H4 (cell line): ENCODE measurements around the gene MTREX. TPM values are rescaled to one million over a fixed set of nuclear protein-coding genes. Genes with fewer than 3 reads are reported as not detected.

ENCODE experiments used
- DNase-seq: peaks from one replicate; pipeline ENCODE4 v3.0.0-alpha.2; 2015; ENCODE audit warnings: low spot score
- total RNA-seq: library from RNA; depleted of rRNA; stranded (reverse); fragments of >200 nt; shearing (Covaris generic); gene quantifications from 2 replicates; pipeline ENCODE4 v1.2.3, GENCODE V29; 2014

MTREX gene
- total RNA-seq, 1 experiment from 2014 or later, result 95.0 TPM

DNA sequence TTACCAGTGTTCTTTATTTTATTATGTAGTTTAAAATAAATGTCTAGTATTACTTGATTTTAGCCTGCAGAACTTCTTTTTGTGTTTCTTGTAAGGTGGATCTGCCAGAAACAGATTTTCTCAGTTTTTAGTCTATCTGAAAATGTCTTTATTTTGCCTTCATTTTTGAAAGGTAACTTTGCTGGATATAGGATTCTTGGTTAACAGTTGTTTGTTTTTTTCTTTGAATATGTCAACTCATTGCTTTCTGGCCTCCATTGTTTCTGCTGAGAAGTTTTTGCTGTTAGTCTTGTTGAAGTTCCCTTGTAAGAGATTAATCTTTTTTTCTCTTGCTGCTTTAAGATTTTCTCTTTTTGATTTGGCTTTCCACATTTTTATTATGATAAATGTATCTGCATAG, 75.5 kb downstream of the MTREX start:
- DNase-seq, result no peak

DNA sequence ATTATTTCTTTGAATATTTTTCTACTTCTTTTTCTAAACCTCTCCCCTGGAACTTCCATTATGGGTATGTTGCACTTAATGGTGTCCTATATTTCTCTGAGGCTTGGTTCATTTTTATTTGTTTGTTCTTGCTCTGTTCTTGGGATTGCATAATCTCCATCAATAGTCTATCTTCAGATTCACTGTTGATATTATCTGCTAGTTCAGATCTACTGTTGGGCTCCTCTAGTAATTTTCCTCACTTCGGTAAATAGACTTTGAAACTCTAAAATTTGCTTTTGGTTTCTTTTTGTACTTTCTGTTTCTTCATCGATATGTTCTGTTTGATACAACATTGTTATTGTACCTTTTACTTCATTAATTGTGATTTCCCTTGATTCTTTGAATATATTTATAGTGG, 76.3 kb downstream of the MTREX start:
- DNase-seq, result no peak

DNA sequence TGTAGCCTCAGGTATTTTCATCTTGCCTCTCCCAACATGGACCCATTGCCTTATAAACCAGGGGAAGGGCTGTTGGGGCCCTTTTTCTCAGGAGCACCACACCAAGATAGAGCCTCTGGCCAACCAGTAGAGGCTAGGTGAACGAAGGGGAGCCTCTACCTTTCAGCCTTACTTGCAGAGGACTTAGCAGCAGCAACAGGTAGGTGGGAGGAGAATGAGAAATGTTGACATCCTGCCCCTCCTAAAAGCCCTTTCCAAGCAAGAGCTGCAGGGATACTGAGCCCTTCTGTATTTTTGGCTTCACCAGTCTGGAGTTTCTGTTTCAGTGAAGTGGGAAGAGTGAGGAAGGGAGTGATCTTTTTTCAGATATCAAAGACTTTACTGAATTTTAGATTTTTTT, 77.4 kb downstream of the MTREX start:
- no peak for DNase-seq

DNA sequence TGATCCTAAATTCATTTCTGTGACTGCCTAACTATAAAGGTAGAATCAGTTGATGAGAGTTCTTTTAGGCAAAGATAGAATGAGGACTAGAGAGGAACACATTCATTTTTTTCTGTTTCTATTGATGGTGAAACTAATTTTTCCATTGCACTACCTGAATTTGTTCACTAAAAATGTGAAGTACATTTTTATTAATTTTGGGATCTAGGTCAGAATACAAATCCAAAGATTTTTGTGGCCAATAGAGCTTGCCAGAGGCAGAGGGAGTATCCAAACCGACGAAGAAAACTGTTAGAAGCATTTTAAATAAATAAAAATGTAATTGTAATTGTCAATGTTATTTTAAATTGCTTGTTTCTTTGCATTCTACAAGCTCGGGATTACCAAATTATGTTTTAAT, 78.1 kb downstream of the MTREX start:
- no peak for DNase-seq

DNA sequence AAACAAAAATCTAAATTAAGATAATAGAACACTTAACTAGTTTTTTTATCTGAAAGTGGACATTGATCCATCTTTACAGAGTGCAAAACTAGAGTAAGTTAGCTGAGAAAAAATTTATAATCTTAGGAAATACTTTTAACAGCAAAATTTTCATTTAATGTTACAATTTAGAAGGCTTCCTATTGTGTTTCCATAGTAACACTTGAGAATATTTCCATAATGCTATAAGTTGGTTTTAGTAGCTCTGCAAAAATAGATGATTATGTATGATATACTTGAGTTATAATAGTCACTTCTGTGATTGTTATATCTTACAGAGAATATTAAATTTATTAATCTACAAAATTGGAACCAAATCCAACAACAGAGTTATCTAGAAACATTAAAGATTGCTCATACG, 78.6 kb downstream of the MTREX start:
- DNase-seq, result no peak

DNA sequence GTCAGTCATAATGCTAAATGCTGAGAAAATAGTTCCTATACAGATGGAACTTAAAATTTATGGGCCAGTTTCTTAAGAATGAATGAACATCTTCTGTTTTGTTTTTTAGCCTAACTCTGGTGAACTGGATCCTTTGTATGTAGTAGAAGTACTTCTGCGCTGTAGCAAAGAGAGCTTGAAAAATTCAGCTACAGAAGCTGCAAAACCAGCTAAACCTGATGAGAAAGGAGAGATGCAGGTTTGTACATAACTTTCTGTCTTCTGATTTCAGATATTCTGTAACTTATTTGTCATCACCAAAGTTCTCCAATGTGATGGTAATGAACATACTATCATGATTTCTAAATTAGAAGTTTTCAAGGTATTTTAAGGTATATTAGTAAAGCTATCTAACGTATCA, 80.1 kb downstream of the MTREX start:
- DNase-seq, result no peak

GRCh38 chr5:55391707-55392106, 83.9 kb downstream of the MTREX start:
- no peak for DNase-seq

DNA sequence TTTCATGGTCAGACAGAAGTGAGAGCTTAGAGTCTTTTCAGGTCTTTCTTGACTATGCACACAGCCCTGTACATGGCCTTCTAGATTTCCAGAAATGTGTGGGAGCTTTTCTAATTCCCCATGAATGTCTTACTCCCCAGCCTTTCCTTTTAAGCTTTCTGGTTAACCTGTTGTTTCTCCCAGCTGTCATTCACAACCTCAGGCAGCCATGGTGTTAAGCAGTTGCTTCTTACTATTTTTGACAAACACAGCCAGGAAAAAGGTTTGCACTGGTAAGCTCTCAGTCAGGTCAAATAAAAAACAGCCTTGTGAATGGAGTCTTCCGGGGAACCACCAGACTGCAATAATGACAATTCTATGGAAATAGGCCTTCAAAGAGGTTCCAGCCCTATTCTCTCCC, 84.9 kb downstream of the MTREX start:
- no peak for DNase-seq

GRCh38 chr5:55393501-55394175, 85.8 kb downstream of the MTREX start:
- DNase-seq, result no peak

- DNase-seq, result no peak
Observed at GRCh38 chr5:55402199-55402598, 94.4 kb downstream of the MTREX start.

GRCh38 chr5:55406292-55406691, 98.5 kb downstream of the MTREX start:
- DNase-seq, result no peak

DNA sequence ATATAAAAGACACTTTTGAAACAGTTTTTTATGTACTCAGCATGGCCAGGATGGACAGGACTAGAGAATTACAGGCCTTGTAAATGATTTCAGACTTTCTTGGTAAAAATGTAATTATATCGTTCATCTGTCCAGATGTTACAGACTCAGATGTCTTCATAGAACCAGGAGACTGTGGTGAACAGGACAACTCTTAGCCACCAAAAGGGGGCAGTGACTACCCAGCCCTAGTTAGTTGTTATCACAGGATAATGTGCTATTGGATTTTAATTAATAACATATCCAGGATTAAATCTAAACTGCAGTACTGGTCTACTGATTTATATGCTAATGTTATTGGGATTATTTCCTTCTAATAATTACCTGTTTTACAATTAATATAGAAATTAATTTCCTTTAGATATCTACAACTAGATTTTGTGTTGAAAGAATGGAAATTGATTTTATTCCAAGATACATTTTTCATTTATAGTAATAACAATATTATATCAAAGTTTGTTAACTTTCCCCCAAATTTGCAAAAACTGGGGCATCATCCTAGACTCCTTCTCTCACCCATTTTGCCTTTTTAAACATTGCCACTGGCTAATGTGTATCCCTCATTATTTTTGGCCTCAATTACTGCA, 99.4 kb downstream of the MTREX start:
- DNase-seq, result peak; percentile 39

DNA sequence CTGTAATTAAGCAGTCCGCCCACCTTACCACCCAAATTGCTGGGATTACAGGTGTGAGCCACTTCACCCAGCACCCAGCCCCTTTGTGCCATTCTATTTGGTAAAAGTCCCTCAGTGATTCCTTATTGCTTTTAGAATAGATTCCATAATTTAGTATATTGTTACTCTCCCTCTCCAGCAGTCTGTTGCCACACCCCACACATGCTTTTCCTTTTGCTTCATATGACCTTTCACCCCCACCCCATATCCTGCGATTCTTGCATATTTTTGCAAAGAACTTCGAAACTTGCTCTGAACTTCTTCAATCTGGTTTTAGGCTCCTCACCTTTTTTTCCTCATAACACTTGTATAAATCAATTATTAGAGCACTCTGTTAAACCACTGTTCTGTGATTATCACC, 100.2 kb downstream of the MTREX start:
- no peak for DNase-seq

GRCh38 chr5:55409775-55410174, 102.0 kb downstream of the MTREX start:
- DNase-seq, result no peak

DNA sequence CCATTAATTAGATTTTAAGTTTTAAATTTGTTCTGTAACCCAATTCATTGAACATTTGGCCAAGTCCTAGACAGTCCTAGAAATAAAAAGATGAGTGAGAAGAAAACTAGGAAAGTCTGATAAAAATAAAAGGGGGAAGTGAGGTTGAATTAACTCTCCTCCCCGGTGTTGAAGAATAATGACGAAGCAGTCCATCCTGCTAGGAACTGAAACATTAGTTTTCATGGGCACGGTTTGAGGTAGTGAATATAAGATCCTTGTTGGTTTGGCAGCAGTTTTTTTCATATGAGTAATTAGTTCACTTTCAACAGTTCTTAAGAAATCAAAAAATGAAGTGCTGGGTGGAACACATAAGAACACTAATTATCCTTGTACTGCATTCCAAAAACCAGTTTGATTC, 103.1 kb downstream of the MTREX start:
- DNase-seq, result no peak

DNA sequence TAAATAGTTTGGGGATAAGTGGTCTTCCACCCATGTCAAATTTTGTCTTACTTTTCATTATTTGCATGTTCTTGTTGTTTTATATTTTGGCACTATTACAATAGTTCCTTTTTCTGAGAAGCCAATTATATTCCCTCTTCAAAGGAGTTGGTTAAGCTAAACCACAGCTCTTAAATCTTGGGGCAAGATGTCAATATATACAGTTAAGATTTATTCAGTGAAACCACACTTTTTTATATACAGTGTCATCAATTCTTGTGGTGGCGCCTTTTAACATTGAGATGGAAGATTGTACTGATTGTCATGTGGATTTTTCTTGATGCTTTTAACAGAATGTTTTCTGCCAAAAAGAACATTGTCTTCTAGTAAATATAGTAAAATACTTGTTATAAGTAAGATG, 104.1 kb downstream of the MTREX start:
- DNase-seq, result no peak

- DNase-seq, result no peak
Observed at GRCh38 chr5:55413644-55414043, 105.9 kb downstream of the MTREX start.

DNA sequence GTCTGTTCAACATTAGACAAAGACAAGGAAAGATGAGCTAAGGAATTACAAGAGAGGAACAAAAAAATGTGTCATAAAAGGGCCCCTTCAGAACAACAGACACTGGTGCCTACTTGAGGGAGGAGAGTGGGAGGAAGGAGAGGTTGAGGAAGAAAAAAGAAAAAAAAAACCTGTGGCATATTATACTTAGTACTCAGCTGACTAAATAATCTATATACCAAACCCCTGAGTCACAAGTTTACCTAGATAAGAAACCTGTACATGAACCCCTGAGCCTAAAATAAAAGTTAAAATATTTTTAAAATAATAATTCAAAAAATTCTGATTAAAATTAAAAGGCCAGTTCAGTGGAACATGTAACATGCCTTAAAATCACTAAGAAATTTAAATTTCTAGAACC, 107.3 kb downstream of the MTREX start:
- no peak for DNase-seq

DNA sequence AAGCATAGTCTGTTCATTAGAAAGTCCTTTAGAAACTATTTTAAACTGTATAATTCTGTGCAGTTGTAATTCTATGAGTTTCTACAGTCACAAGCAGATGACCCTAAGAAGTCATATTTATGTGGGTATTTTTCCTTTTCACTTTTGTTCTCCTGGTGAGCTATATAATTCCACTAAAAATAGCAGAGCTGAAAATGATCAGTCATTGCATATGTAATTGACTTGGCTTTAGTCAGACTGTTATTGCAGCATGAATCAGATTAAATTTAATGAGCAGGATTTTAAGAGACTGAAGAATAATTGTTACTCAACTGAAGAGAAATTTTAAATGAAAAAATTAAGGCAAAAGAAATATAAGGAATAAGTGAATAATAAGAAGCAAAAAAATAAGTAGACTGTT, 108.5 kb downstream of the MTREX start:
- DNase-seq, result no peak

- peak; percentile 63 for DNase-seq
Observed at GRCh38 chr5:55418994-55419968, 111.5 kb downstream of the MTREX start.

DNA sequence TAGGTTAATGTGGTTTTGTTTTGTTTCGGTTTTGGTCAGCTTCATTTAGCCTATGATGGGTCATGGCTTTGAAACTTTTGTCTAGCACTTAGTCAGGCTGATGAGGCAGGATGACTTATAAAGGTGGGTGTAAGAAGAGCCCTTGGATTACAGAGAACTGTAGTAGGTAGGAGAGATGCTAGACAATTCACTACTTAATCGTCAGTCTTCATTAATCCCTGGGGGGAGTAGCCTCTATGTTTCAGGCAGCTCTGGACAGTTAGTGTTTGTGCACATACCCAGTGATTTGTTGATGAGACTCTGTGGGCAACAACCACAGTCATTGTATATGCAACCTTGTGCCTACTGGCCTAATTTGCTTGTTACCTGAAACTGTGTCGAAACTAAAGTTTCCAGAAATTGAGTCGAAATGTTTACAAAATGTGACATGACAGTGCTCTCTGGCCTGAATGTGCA, 113.3 kb downstream of the MTREX start:
- peak; percentile 20 for DNase-seq

- DNase-seq, result no peak
Observed at GRCh38 chr5:55426455-55426854, 118.7 kb downstream of the MTREX start.

DNA sequence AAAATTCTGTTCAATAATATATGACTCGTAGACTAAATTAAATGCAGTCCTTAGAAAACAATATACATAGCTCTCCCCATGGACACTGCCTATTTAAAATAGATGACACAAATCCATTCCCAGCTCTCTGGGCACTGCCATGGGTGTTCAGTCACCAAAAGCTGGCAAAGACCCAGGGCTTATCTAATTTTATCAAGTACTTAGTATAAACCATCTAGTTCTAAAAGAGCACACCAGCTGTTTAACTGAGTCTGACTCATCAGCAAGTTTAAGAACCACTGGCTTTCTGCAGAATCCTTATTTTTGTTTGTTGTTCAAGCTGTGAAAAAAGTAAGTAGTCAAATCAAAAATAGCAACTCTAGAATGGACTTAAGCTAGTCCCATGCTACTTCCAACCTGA, 119.4 kb downstream of the MTREX start:
- peak; percentile 77 for DNase-seq
